WTC11 (cell line): ENCODE measurements around the gene ITPRID1. TPM values are rescaled to one million over a fixed set of nuclear protein-coding genes. Genes with fewer than 3 reads are reported as not detected.

ENCODE experiments used
- ATAC-seq: fragments of 200-7000 bp; cut with Tn5 transposase; 2 replicates; pipeline ENCODE4 v1.10.0; 2021; ENCODE audit warnings: mild to moderate bottlenecking, moderate library complexity
- CTCF ChIA-PET: fragments of 300-600 bp; sonication (Branson Sonifier 250); formaldehyde crosslinking; loops from one replicate; lab custom pipeline; 2021; ENCODE audit warnings: antibody characterized with exemption; lab: Charles Lee
- POLR2A ChIA-PET: fragments of 350-600 bp; sonication (Branson Sonifier 250); formaldehyde crosslinking; loops from one replicate; lab custom pipeline; 2021; ENCODE audit warnings: antibody characterized with exemption; lab: Charles Lee
- DNase-seq: peaks from one replicate; pipeline ENCODE4 v3.0.0; 2021; ENCODE audit warnings: low spot score
- H3K27ac Mint-ChIP-seq: 2 replicates; pipeline ENCODE4 v1.8.0; 2021; ENCODE audit warnings: mixed read lengths
- H3K27me3 Mint-ChIP-seq: 2 replicates; pipeline ENCODE4 v1.8.0; 2021; ENCODE audit warnings: low read depth, mild to moderate bottlenecking, moderate library complexity, mixed read lengths
- H3K36me3 Mint-ChIP-seq: 2 replicates; pipeline ENCODE4 v1.8.0; 2021; ENCODE audit warnings: mixed read lengths
- H3K4me1 Mint-ChIP-seq: 2 replicates; pipeline ENCODE4 v1.8.0; 2022; ENCODE audit warnings: mixed read lengths
- H3K4me3 Mint-ChIP-seq: 2 replicates; pipeline ENCODE4 v1.8.0; 2021; ENCODE audit warnings: mild to moderate bottlenecking, moderate library complexity, mixed read lengths
- H3K9me3 Mint-ChIP-seq: 2 replicates; pipeline ENCODE4 v1.8.0; 2021; ENCODE audit warnings: mixed read lengths
- AFF4 ChIP-seq: sonication (generic); formaldehyde crosslinking; IDR thresholded peaks from 2 replicates; pipeline ENCODE4 v1.8.1; 2023; ENCODE audit warnings: mild to moderate bottlenecking, missing genetic modification reagents, borderline replicate concordance
- AR ChIP-seq: fragments of 250-450 bp; sonication (Bioruptor Pico); IDR thresholded peaks from 2 replicates; pipeline ENCODE4 v1.9.0; 2021; ENCODE audit warnings: mild to moderate bottlenecking
- ATF3 ChIP-seq: sonication (generic); formaldehyde crosslinking; conservative IDR thresholded peaks from 2 replicates; pipeline ENCODE4 v1.8.1; 2022; ENCODE audit warnings: mild to moderate bottlenecking, missing genetic modification reagents
- CREM ChIP-seq: sonication (generic); formaldehyde crosslinking; IDR thresholded peaks from 2 replicates; pipeline ENCODE4 v1.8.1; 2022; ENCODE audit warnings: mild to moderate bottlenecking, missing genetic modification reagents, moderate library complexity
- E2F4 ChIP-seq: sonication (generic); formaldehyde crosslinking; IDR thresholded peaks from 2 replicates; pipeline ENCODE4 v1.8.1; 2022; ENCODE audit warnings: low read depth, mild to moderate bottlenecking, moderate library complexity, missing genetic modification reagents, borderline replicate concordance
- FOXP4 ChIP-seq: sonication (generic); formaldehyde crosslinking; IDR thresholded peaks from 2 replicates; pipeline ENCODE4 v1.8.0; 2022; ENCODE audit warnings: mild to moderate bottlenecking, missing genetic modification reagents
- GRHL2 ChIP-seq: fragments of 250-450 bp; sonication (Bioruptor Pico); IDR thresholded peaks from 2 replicates; pipeline ENCODE4 v1.8.0; 2022; ENCODE audit warnings: mild to moderate bottlenecking, moderate library complexity; ENCODE audit not compliant: insufficient replicate concordance, severe bottlenecking
- IRF1 ChIP-seq: sonication (generic); formaldehyde crosslinking; IDR thresholded peaks from 2 replicates; pipeline ENCODE4 v1.8.0; 2023; ENCODE audit warnings: missing genetic modification reagents
- JAZF1 ChIP-seq: fragments of 250-450 bp; sonication (Bioruptor Pico); IDR thresholded peaks from 2 replicates; pipeline ENCODE4 v1.9.0; 2021; ENCODE audit warnings: moderate library complexity, mild to moderate bottlenecking, inconsistent platforms
- MAX ChIP-seq: sonication (generic); formaldehyde crosslinking; IDR thresholded peaks from 2 replicates; pipeline ENCODE4 v1.8.0; 2022; ENCODE audit warnings: mild to moderate bottlenecking, missing genetic modification reagents
- NR2C2 ChIP-seq: sonication (generic); formaldehyde crosslinking; IDR thresholded peaks from 2 replicates; pipeline ENCODE4 v1.8.0; 2022; ENCODE audit warnings: mild to moderate bottlenecking, missing genetic modification reagents
- OVOL2 ChIP-seq: fragments of 250-450 bp; sonication (Bioruptor Pico); IDR thresholded peaks from 2 replicates; pipeline ENCODE4 v1.9.0; 2021; ENCODE audit warnings: mild to moderate bottlenecking, borderline replicate concordance
- RELA ChIP-seq: sonication (generic); formaldehyde crosslinking; IDR thresholded peaks from 2 replicates; pipeline ENCODE4 v1.8.1; 2022; ENCODE audit warnings: missing genetic modification reagents, mild to moderate bottlenecking, borderline replicate concordance
- STAT6 ChIP-seq: sonication (generic); formaldehyde crosslinking; conservative IDR thresholded peaks from 2 replicates; pipeline ENCODE4 v1.8.1; 2023; ENCODE audit warnings: mild to moderate bottlenecking, low read depth, missing genetic modification reagents, moderate library complexity
- USF2 ChIP-seq: sonication (generic); formaldehyde crosslinking; IDR thresholded peaks from 2 replicates; pipeline ENCODE4 v1.8.1; 2023; ENCODE audit warnings: mild to moderate bottlenecking, missing genetic modification reagents, moderate library complexity
- ZNF263 ChIP-seq: sonication (generic); formaldehyde crosslinking; IDR thresholded peaks from 2 replicates; pipeline ENCODE4 v1.8.1; 2022; ENCODE audit warnings: low read depth, mild to moderate bottlenecking, moderate library complexity, missing genetic modification reagents
- ZSCAN18 ChIP-seq: fragments of 250-450 bp; sonication (Bioruptor Pico); IDR thresholded peaks from 2 replicates; pipeline ENCODE4 v2.1.2; 2022; ENCODE audit warnings: mild to moderate bottlenecking, moderate library complexity
- total RNA-seq: library from RNA; stranded (reverse); gene quantifications from 3 replicates; pipeline ENCODE4 v1.2.3, GENCODE V29; 2021

The ITPRID1 gene
- total RNA-seq, 1 experiment from 2014 or later: 0.98 TPM

GRCh38 chr7:31690935-31691334, 177.0 kb downstream of the ITPRID1 start:
- H3K9me3 Mint-ChIP-seq: no peaks in the 10 kb centered on the region
- POLR2A ChIA-PET: no interaction called here
- H3K4me3 Mint-ChIP-seq: no peak overlapping the region
- ATAC-seq: no peak
- H3K27me3 Mint-ChIP-seq: peaks cover 3% of the 10 kb centered on the region
- no peak for DNase-seq
- peaks cover 58% of the 10 kb centered on the region for H3K4me1 Mint-ChIP-seq
- no peak overlapping the region for H3K27ac Mint-ChIP-seq
- no peaks in the 10 kb centered on the region for H3K36me3 Mint-ChIP-seq
- CTCF ChIA-PET: interaction anchor here (0.9 to 2.8 kb wide), 3 partner anchors 27 to 247 kb away, joined by 3 to 6 read pairs (median 5); no protein-coding TSS in a partner anchor
- no peak for TF ChIP-seq FOXP4 (CRISPR knock-in tag)
- TF ChIP-seq AFF4 (CRISPR knock-in tag): no peak
- TF ChIP-seq RELA (CRISPR knock-in tag): no peak
- no peak for TF ChIP-seq E2F4 (CRISPR knock-in tag)
- TF ChIP-seq USF2 (CRISPR knock-in tag): no peak
- no peak for TF ChIP-seq ATF3
- TF ChIP-seq ZNF263 (CRISPR knock-in tag): no peak
- no peak for TF ChIP-seq ZSCAN18 (CRISPR knock-in tag)
- TF ChIP-seq MAX (CRISPR knock-in tag): no peak
- no peak for TF ChIP-seq GRHL2 (CRISPR knock-in tag)
- TF ChIP-seq CREM (CRISPR knock-in tag): no peak
- no peak for TF ChIP-seq STAT6 (CRISPR knock-in tag)
- TF ChIP-seq AR (CRISPR knock-in tag): no peak
- no peak for TF ChIP-seq OVOL2 (CRISPR knock-in tag)
- no peak for TF ChIP-seq NR2C2 (CRISPR knock-in tag)
- no peak for TF ChIP-seq IRF1 (CRISPR knock-in tag)
- no peak for TF ChIP-seq JAZF1 (CRISPR knock-in tag)
